Epithelial cell of esophagus (primary cell): Measurements from ENCODE around the gene ABL2.

Source experiments
- DNase-seq: peaks from one replicate; pipeline ENCODE4 v3.0.0; 2010; ENCODE audit warnings: low read depth
- H3K4me3 ChIP-seq: 2 replicates; pipeline ENCODE4 v1.5.1; 2011; ENCODE audit warnings: mild to moderate bottlenecking, low read length, control low read depth
- CTCF ChIP-seq: IDR thresholded peaks from 2 replicates; pipeline ENCODE4 v1.5.1; 2011; ENCODE audit warnings: low read depth, mild to moderate bottlenecking, low read length, control low read depth, inconsistent platforms; ENCODE audit not compliant: insufficient read depth; ENCODE audit errors: missing control alignments

The ABL2 gene

GRCh38 chr1:179104611-179105250, 124.7 kb downstream of the ABL2 start:
- TF ChIP-seq CTCF: no peak
- DNase-seq: no peak
- H3K4me3 ChIP-seq: no peak overlapping the region

GRCh38 chr1:179103999-179104398, 125.5 kb downstream of the ABL2 start:
- no peak for TF ChIP-seq CTCF
- DNase-seq: no peak
- no peak overlapping the region for H3K4me3 ChIP-seq

- no peak for TF ChIP-seq CTCF
- no peak overlapping the region for H3K4me3 ChIP-seq
- DNase-seq: no peak
These were observed 127.9 kb downstream of the ABL2 start for GRCh38 chr1:179101566-179101965.

- DNase-seq: no peak
- TF ChIP-seq CTCF: no peak
- no peak overlapping the region for H3K4me3 ChIP-seq
These were observed 129.6 kb downstream of the ABL2 start for GRCh38 chr1:179099891-179100290.

GRCh38 chr1:179095924-179096323, 133.6 kb downstream of the ABL2 start:
- DNase-seq: no peak
- TF ChIP-seq CTCF: no peak
- H3K4me3 ChIP-seq: no peak overlapping the region

GRCh38 chr1:179095377-179095776, 134.1 kb downstream of the ABL2 start:
- H3K4me3 ChIP-seq: no peak overlapping the region
- TF ChIP-seq CTCF: no peak
- no peak for DNase-seq

- DNase-seq: peak; percentile 24
- TF ChIP-seq CTCF: no peak
- H3K4me3 ChIP-seq: no peak overlapping the region
These were observed 134.7 kb downstream of the ABL2 start for GRCh38 chr1:179094818-179095217.
